A549 (cell line): ENCODE results near the gene GSK3B.

Source experiments
- CTCF ChIP-seq: fragments of >200 bp; sonication (Bioruptor Twin); formaldehyde crosslinking; IDR thresholded peaks from 3 replicates; pipeline ENCODE4 v1.5.1; 2016
- JUN ChIP-seq, 2 experiments: fragments of >200 bp; sonication (Bioruptor Twin); formaldehyde crosslinking; IDR thresholded peaks; 2 replicates in 1 of 2; 3 replicates in 1 of 2; pipeline ENCODE4 v1.6.1; 2016 to 2017
- POLR2A ChIP-seq: IDR thresholded peaks from 2 replicates; pipeline ENCODE4 v1.6.1; 2012; ENCODE audit warnings: mild to moderate bottlenecking, low read length
- RAD21 ChIP-seq, 2 experiments: fragments of >200 bp in 1 of 2; sonication (Bioruptor Twin) in 1 of 2; formaldehyde crosslinking in 1 of 2; IDR thresholded peaks in 1 of 2; conservative IDR thresholded peaks in 1 of 2; 2 replicates in 1 of 2; 3 replicates in 1 of 2; pipeline ENCODE4 v1.6.1; 2012 to 2018; ENCODE audit warnings: inconsistent platforms in 1 of 2
- REST ChIP-seq: fragments of 200-600 bp; sonication (generic); IDR thresholded peaks from 2 replicates; pipeline ENCODE4 v1.6.1; 2016; ENCODE audit warnings: antibody characterized with exemption, mild to moderate bottlenecking, moderate library complexity

GRCh38 chr3:119831022-119831421, 263.2 kb downstream of the GSK3B start:
- TF ChIP-seq JUN (IDR thresholded peaks at IDR 0.05) (no peak), CTCF (peak; percentile 36), REST (no peak), RAD21 (conservative IDR thresholded peaks at IDR 0.05 in 1 of 2, IDR thresholded peaks at IDR 0.05 in 1 of 2) (peak in 1 of 2 experiments; percentile 22; a peak in 1 of 5 replicates), POLR2A (no peak)
